Posterior cingulate gyrus (tissue), 11 donors: ENCODE data around the gene LCP1.
"Not testable (repeated sequence)": the region's sequence is repeated elsewhere in the genome, so short reads cannot be mapped to it uniquely, and the experiment has no call there.

Experiments
- DNase-seq, 10 donors: peaks; one replicate each; pipeline versions ENCODE4 v3.0.0 to v3.0.0-alpha.2; 2020 to 2021; ENCODE audit warnings: mixed read lengths in 3 of 10
- intact Hi-C: fragments of 100-400 bp; cut with DNase I; formaldehyde crosslinking; loops from one replicate; pipeline ENCODE4 v1.15.1; 2023

Gene LCP1

GRCh38 chr13:46164661-46165060, 17.3 kb downstream of the LCP1 start:
- DNase-seq: no peak
- intact Hi-C loops: no loop called here

GRCh38 chr13:46162741-46163140, 19.2 kb downstream of the LCP1 start:
- DNase-seq, intact Hi-C loops: not testable (repeated sequence)

GRCh38 chr13:46160471-46161066, 21.4 kb downstream of the LCP1 start:
- DNase-seq: no peak

GRCh38 chr13:46160065-46160464, 21.9 kb downstream of the LCP1 start:
- intact Hi-C loops: no loop called here
- no peak for DNase-seq

More at GRCh38 chr13:46160471-46161066, 21.4 kb downstream of the LCP1 start:
- intact Hi-C loops: no loop called here

GRCh38 chr13:46158983-46159382, 23.0 kb downstream of the LCP1 start:
- intact Hi-C loops: no loop called here
- DNase-seq: no peak

- intact Hi-C loops: no loop called here
- DNase-seq: no peak
Observed at GRCh38 chr13:46158222-46158621, 23.8 kb downstream of the LCP1 start.

GRCh38 chr13:46154136-46154801, 27.7 kb downstream of the LCP1 start:
- intact Hi-C loops: no loop called here

GRCh38 chr13:46152627-46153328, 29.2 kb downstream of the LCP1 start:
- intact Hi-C loops: no loop called here
- no peak for DNase-seq

More at GRCh38 chr13:46154136-46154801, 27.7 kb downstream of the LCP1 start:
- no peak for DNase-seq

GRCh38 chr13:46150134-46150693, 31.8 kb downstream of the LCP1 start:
- intact Hi-C loops: no loop called here
- no peak for DNase-seq

GRCh38 chr13:46149272-46150133, 32.5 kb downstream of the LCP1 start:
- intact Hi-C loops: loop anchor here (10.0 kb wide), 1 partner anchor 175 kb away; no protein-coding TSS in a partner anchor
- DNase-seq: no peak

- peak in 7 of 10 donors; percentile 13 to 86 (median 40) for DNase-seq
- intact Hi-C loops: loop anchor here (10.0 kb wide), 1 partner anchor 178 kb away; no protein-coding TSS in a partner anchor
Observed at GRCh38 chr13:46146898-46147297, 35.1 kb downstream of the LCP1 start.

GRCh38 chr13:46145950-46146349, 36.0 kb downstream of the LCP1 start:
- intact Hi-C loops: loop anchor here (10.0 kb wide), 1 partner anchor 179 kb away; no protein-coding TSS in a partner anchor
- DNase-seq: no peak

GRCh38 chr13:46145135-46145534, 36.8 kb downstream of the LCP1 start:
- no peak for DNase-seq
- intact Hi-C loops: loop anchor here (10.0 kb wide), 1 partner anchor 180 kb away; no protein-coding TSS in a partner anchor

GRCh38 chr13:46143184-46143701, 38.7 kb downstream of the LCP1 start:
- DNase-seq: no peak

GRCh38 chr13:46142776-46143175, 39.2 kb downstream of the LCP1 start:
- intact Hi-C loops: loop anchor here (10.0 kb wide), 1 partner anchor 182 kb away; no protein-coding TSS in a partner anchor
- no peak for DNase-seq

More at GRCh38 chr13:46143184-46143701, 38.7 kb downstream of the LCP1 start:
- intact Hi-C loops: loop anchor here (10.0 kb wide), 1 partner anchor 182 kb away; no protein-coding TSS in a partner anchor

- no peak for DNase-seq
- intact Hi-C loops: loop anchor here (10.0 kb wide), 1 partner anchor 185 kb away; no protein-coding TSS in a partner anchor
Observed at GRCh38 chr13:46140044-46140443, 41.9 kb downstream of the LCP1 start.

- DNase-seq: no peak
- intact Hi-C loops: no loop called here
Observed at GRCh38 chr13:46137627-46138317, 44.2 kb downstream of the LCP1 start.

- DNase-seq: no peak
- intact Hi-C loops: no loop called here
Observed at GRCh38 chr13:46136688-46137087, 45.3 kb downstream of the LCP1 start.

- intact Hi-C loops: no loop called here
- no peak for DNase-seq
Observed at GRCh38 chr13:46134961-46135522, 46.9 kb downstream of the LCP1 start.
